T-helper 22 cell (primary cell): ENCODE data around the gene RLBP1.
"Not testable (repeated sequence)": the region's sequence is repeated elsewhere in the genome, so short reads cannot be mapped to it uniquely, and the experiment has no call there.

Experiments
- DNase-seq: peaks from one replicate; pipeline ENCODE4 v3.0.0-alpha.2; 2020; ENCODE audit warnings: low read depth

Gene RLBP1

DNA sequence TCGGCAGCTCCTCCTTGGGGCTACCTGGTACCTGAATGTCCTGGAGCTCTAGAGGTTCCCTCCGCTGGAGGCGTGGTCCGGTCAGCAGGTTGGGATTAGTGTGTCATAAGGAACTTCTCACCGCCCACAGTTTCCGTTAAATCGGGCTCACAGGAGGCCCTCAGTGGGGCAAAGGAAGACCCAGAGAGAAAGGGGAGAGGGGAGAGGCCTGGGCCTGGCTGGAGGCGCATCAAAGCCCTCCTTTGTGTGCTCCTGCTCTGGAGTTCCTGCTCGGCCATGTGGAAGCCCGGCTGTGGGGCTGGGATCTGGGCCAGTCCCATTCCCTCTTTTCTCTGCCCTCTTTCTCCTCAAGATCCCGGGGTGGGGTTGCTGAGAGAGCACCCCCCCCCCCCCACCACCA lies at the start of gene RLBP1:
RLBP1 (minus strand) TSS at position 37 of the 400 bp plus-strand sequence. CDS start 2,604 bp downstream, outside the sequence.
- no peak for DNase-seq

- not testable (repeated sequence) for DNase-seq
These were observed 28.8 kb upstream of the RLBP1 start for GRCh38 chr15:89250142-89250541.

DNA sequence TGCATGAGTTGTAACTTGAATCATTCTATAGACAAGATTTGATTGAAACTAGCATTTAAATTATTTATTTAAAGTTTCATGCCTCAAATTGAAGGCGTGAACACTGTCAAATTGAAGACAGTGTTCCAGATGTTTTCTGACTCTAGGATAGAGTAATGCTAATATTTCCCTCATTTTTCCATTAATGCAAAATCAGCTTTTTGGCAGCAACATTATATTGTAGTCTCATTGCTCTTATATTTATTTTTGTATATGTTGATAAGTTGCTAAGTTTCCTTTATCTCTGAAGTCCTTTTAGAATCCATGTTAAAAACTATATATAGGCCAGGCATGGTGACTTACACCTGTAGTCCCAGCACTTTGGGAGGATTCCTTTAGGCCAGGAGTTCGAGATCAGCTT lies 27.2 kb upstream of the RLBP1 start:
- no peak for DNase-seq

GRCh38 chr15:89247446-89247845 lies 26.1 kb upstream of the RLBP1 start:
- no peak for DNase-seq

DNA sequence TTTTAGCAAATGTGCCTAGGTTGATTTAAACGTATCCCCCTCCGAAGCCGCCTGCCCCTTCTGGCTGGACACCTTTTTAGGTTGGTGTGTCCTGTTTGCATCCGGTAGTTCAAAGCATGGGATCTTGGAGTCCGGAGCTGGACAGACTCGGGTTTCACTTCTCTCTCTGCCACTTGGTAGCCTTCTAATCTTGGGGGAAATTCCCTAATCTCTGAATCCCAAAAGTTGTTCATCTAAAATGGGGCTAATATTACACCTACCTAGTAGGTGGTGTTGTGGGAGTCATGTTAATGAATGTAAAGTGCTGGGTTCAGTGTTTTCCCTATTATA lies 23.2 kb upstream of the RLBP1 start:
- no peak for DNase-seq

DNA sequence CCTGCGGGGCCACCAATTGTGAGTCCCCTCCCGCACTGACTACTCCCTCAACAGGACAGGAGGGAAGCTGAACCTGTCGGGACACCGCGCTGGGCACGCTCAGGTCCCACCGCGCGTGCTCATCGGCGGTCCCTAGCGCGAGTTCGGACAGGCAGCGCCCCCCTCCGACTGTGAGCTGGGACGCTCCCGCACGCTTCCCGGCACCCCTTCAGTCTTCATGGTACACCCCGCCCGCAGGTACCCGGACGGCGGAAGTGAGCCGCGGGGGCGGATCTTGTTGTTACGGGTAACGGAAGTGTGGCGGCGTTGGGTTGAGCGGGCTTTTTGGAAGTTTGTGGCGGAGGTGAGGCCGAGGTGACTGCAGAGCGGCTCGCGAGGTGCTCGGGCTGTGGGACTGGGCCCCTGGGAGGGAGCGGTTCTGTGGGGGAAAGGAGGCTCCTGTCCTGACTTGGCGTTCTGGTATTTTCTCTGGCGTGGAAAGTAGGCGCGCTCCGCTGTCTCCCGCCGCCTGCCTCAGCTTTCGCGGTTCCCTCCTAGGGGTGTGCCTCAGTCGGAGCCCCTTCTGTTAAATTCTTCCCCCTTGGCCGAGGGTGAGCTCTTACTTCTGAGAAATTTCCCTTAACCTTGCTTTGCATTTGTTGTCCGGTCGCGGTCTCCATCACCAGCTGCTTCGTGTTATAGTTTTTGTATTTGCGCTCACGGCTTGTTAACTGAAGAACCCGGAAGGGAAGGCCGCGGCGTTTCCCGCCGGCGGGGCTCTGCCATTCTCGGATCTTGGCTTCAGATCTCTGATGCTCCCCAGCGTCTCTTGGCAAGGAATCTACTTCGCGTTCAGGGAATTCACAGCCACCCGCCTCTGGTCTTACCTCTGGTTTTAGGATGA lies 22.6 kb upstream of the RLBP1 start, which contains the start of gene FANCI:
FANCI (plus strand) TSS at position 289 of the 883 bp plus-strand sequence. CDS start 3,669 bp downstream, outside the sequence.
- peak; percentile 87 for DNase-seq

DNA sequence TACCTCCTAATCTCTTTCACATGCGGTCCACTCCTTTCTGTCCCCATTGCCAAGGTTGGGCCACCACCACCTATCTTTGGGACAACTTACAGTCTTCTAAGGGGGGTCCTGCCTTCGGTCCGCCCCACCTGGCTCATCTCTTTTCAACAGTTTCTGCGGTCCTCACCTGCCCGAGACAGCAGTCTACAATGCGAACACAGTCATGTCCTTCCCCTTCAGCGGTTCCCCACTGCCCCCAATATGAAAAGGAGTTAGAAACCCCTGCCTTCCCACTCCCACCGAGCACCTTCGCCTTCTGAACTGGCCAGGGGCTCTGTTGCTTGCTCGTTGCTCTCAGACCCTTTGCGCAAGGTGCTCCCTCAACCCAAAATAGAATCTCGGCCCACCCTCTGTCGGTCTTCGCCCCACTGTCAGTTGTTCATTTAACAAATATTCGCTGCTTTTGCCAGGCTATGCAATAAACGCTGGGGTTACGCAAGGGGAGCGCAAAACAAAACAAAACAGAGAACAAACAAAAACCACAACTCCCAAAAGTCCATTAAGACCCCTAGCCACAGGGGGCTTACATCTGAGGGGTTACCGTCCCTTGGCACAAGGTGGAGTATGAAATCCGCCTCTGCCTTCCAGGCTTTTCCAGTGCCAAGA lies 21.8 kb upstream of the RLBP1 start:
- DNase-seq, result no peak

DNA sequence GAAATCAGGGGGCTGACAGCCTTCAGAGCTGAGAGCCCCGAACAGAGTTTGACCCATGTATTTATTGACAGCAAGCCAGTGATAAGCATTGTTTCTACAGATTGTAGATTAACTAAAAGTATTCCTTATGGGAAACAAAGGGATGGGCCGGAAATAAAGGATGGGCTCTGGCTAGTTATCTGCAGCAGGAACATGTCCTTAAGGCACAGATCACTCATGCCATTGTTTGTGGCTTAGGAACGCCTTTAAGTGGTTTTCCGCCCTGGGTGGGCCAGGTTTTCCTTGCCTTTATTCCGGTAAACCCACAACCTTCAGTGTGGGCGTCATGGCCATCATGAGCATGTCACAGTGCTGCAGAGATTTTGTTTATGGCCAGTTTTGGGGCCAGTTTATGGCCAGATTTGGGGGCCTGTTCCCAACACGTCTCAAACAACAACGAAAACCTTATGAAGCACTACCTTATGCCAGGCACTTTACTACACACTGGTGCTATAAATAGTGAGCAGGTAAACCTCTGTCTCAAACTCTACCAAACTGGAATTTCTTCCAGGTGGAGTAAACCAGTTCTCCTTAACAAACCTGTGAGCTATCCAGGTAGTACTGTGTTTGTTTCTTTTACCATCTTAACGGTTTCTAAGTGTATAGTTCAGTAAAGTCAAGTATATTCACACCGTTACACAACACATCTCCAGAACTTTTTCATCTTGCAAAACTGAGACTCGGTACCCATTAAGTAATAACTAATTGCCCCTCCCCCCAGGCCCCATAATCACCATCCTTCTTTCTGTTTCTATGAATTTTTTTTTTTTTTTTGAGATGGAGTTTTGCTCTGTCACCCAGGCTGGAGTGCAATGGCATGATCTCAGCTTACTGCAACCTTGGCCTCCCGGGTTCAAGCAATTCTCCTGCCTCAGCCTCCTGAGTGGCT lies 18.8 kb upstream of the RLBP1 start:
- not testable (repeated sequence) for DNase-seq

DNA sequence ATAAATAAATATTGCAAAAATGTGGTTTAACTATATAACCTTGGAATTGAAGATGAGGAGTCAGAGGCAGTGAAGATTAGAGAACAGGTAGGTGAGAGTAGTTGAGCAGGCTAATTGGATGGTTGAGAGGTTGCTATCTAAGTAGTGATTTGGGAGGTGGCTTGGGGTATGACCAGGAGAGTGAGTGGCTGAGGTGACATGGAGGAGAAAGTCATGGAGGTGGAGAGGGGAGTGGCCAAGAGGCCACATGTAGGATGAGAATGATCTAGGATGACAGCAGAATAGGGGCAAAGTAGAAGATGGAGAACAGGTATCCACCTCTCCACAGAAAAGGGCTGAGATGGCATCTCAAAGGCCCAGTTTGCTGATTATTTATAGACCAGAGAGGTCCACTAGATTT lies 10.5 kb upstream of the RLBP1 start:
- DNase-seq, result no peak

DNA sequence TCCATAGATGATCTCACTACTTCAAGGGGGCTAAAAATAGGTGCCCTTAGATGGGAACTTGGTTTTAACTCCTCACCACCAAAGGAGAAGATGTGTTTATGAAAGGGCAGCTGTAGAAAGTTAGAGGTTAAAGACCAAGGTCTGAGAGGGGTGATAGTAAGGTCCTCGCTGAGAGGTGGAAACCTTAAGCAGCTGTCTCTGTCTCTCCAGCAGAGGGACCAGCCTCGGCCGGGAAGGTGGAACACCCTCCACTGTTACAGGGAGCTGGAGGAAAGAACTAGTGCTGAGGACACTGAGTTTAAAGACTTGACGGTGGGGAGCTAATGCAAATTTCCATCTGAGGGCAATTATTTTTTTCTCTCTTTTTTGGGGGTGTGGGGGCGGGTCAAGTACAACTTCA lies 8.9 kb upstream of the RLBP1 start:
- DNase-seq, result no peak

DNA sequence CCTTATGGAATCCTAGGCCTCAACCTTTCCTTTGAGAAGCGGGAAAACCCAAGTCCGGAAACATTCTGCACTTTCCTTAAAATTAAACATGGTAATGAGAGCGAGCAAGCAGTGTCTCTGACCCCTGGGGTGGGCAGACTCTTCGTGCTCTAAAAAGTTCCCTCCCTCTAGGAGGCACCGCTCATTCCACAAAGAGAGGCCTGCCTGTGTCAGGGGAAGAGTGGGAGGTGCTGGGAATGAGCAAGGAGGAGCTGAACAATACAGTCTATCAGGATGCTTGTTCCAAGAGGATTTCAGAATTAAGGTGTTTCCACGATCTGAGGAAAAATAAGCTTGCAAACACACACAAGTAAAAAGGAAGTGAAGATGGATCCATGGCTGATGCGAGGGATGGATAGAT lies 6.0 kb upstream of the RLBP1 start:
- DNase-seq, result no peak

DNA sequence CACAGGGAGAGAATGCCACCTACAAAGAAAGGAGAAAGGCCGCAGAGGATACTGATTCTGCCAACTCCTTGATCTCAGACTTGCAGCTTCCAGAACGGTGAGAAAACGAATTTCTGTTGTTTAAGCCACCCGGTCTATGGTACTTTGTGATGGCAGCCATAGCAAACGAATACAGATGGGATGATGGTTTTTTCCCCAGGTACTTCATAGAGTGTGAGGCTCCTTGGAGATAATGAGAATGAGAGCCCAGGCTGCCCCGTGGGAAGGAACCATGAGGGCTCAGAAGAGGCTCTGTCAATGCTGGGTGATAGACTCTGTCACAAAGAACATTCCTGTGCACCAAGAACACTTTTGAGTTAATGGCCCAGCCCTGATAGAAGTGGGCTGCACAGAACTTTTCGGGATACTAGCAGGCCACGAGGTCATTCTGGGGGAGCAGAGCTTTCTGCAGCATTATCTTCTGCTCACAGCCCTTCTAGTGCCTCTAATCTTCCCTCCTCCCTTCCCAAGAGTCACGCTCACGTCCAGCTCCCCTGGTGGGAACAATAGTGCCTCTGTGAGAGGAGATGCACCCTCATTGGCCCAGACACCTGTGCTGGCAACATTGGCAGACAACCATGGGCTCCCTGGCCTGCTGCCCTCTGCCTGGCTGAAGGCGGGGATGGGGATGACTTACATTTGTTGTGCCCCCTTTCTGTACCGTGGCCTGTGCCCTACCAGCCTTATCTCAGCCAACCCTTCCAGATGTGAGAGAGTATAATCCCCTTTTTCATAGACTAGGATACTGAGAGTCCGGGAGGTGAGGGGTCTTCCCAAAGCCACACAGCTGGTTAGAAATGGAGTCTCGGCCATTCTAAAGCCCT lies 5.2 kb upstream of the RLBP1 start:
- no peak for DNase-seq

DNA sequence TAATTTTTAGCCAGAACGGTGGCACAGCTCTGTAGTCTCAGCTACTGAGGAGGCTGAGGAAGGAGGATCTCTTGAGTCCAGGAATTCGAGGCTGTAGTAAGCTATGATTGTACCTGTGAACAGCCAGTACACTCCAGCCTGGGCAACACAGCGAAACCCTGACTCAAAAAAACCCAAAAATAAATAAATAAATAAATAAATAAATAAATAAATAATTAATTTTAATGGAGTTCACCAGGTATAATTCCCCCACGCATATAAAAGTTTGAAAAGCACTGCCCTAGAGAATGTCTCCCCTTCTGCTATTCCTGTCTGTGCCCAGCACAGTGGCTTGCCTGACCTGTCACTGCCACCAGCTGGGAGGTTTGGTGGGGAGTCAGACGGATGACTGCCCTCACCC lies 4.2 kb upstream of the RLBP1 start:
- DNase-seq, result no peak

DNA sequence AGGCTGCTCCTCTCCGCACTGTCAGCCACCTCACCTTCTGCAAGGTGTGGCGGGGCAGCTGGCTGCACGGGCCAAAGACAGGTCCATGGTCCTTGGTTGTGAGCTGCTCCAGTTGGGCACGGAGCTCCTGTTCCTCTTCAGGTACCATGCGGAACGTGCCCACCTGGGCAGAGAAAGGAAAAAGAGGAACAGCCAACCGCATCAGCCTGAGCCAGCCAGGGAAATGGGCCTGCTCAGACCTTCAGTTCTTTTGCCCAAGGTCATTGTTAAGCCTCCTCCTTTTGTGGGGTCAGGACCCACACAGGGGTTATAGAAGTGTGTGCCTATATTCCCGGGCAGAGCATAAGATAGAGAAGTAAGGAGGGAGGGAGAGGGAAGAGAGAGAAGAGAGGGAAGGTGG lies 2.8 kb downstream of the RLBP1 start:
- no peak for DNase-seq

DNA sequence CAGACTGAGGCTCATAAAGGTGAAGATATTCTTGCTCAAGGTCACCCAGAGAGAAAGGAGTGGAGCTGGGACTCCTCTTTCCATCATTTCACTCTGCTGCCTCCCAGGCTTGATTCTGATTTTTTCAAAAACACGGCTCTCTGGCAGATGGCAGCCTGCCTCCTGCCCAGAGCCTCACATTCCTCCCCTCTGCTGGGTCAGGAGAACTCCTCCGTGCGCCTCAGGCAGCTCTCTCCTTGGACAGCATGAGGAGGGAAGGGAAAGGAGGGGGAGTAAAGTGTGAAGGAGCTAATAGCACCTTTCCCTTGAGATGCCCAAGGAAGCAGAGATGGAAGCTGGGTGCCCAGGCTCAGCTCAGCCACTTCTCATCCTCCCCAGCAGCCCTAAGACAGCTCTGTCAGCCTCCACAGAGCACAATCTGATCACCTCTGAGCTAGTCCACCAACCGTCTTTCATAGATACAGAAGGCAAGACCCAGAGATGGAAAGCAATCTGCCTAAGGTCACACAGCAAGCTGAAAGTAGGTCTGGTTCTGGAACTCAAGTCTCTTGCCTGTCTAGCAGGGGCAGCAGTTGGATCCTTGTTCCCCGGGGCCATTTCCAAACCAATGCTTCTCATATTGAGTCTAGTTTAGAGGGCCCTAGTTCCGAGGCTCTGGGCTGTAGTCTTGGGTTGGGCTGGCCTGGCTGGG lies 3.5 kb downstream of the RLBP1 start:
- DNase-seq, result no peak

DNA sequence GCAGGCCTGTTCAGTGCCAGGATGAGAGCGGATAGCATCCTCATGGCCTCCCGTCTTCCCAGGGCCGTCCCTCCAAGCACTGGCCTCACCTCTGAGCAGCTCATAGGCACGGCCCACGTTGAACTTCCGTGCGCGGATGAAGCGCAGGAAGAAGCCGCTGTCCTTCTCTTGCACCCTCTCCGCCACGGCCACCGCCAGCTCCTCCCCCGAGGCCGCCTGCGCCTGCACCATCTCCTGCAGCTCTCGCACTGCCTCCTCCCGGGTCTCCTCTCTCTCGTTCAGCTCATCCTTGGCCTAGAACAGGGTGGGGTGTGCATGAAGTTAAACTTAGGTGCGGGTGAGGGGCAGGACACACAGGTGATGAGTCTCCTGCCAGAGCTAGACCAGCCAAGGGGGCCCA lies 4.3 kb downstream of the RLBP1 start:
- DNase-seq, result no peak

- DNase-seq, result no peak
These were observed 5.8 kb downstream of the RLBP1 start for GRCh38 chr15:89215627-89216026.

DNA sequence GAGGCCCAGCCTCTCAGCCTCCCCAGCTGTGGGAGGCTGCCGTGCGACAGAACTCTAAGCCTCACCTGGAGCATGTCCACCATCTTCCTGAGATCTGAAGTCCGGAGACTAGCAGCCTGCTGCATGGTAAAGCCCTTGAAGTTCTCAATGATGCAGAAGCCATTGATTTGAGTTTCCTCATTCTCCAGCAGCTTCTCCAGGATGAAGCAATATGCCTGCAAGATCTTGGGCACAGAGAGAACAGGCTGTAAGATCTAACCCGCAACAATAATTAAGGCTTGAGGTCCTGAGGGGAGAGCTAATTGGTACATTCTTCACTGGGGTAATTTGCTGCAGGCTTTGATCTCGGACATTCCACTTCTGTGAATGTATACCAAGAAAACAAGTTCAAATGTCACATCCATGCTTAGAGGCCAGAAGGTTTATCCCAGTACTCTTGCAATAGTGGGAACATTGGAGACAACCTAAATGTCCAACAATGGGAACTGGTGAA lies 9.7 kb downstream of the RLBP1 start:
- DNase-seq, result no peak

GRCh38 chr15:89209057-89209456 lies 12.3 kb downstream of the RLBP1 start:
- DNase-seq, result no peak

DNA sequence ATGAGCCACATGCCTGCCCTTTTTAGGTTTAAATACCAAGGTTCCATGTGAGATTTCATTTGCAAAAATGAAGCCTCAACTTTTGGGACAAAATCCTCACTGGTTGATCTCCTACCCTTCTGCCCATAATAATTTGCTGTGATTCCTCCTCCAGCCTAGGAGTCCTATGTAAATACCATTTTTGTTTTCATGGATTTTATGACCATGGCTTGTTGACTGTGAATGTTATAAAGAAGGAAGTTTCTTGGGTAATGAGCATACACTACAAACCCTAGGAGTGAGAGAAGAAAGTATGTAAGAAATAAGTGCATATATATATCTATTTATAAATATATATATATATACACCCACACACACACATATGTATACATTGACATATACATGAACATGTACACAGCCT lies 13.1 kb downstream of the RLBP1 start:
- no peak for DNase-seq

GRCh38 chr15:89206908-89207331 lies 14.5 kb downstream of the RLBP1 start:
- peak; percentile 36 for DNase-seq
